VCaP (cell line): ENCODE results near the gene STAT5A.
A peak's percentile ranks its signal among the peaks of the same experiment; 100 is the strongest.

Experiments used
- H3K27ac ChIP-seq: fragments of 450-650 bp; 2 replicates; pipeline ENCODE4 v1.5.1; 2017
- CTCF ChIP-seq: fragments of 450-650 bp; conservative IDR thresholded peaks from 2 replicates; pipeline ENCODE4 v1.5.1; 2017; ENCODE audit warnings: mild to moderate bottlenecking, moderate library complexity

Gene STAT5A

GRCh38 chr17:42339221-42339620 is 50.9 kb downstream of the STAT5A start:
- no peak overlapping the region for H3K27ac ChIP-seq

GRCh38 chr17:42340691-42341127 is 52.4 kb downstream of the STAT5A start:
- H3K27ac ChIP-seq: no peak overlapping the region
- no peak for TF ChIP-seq CTCF

More at GRCh38 chr17:42339221-42339620, 50.9 kb downstream of the STAT5A start:
- TF ChIP-seq CTCF: no peak

DNA sequence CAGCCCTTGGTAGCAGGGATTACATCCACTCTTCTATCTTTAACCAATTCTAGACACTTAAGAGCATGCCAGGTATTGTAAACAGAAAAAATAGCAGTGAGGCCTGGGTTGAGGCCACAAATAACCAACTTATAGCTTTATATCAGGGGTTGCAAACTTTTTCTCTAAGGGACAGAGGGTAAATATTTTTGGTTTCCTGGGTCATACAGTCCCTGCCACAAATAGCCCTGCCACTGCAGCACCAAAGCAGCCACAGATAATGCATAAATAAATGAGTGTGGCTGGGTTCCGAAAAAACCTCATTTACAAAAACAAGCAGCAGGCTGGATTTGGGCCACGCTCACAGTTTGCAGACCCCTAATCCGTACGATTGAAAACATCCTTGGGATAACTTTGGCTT is 53.3 kb downstream of the STAT5A start:
- no peak overlapping the region for H3K27ac ChIP-seq
- no peak for TF ChIP-seq CTCF

- no peak overlapping the region for H3K27ac ChIP-seq
- no peak for TF ChIP-seq CTCF
Measured at GRCh38 chr17:42342242-42343008, 54.1 kb downstream of the STAT5A start.

DNA sequence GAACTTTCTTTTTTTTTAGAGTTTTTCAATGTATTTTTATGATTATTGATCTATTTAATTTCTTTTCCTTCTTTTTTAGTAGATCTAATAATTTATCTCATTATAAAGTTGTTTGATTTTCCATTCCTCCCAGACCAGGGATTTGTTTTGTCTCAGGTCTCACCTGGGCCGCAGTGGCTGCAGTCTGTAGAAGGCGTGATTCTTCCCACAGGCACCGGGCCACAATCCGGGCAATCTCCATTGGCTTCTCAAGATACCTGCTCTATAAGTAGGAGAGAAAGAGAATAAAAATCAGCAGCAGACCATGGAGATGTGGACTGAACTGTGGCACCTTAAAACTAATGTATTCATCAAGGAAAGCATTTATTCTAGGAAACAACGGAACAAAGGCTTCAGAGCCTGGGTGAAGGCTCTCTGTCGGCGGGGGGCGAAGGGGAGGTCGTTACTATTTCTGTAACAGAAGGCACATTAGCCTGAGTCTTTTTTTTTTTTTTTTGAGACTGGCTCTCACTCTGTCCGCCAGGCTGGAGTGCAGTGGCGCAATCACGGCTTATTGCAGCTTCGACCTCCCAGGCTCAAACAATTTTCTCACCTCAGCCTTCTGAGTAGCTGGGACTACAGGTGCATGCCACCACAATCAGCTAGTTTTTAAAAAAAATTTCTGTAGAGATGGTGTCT is 57.2 kb downstream of the STAT5A start:
- H3K27ac ChIP-seq: no peak overlapping the region
- no peak for TF ChIP-seq CTCF

DNA sequence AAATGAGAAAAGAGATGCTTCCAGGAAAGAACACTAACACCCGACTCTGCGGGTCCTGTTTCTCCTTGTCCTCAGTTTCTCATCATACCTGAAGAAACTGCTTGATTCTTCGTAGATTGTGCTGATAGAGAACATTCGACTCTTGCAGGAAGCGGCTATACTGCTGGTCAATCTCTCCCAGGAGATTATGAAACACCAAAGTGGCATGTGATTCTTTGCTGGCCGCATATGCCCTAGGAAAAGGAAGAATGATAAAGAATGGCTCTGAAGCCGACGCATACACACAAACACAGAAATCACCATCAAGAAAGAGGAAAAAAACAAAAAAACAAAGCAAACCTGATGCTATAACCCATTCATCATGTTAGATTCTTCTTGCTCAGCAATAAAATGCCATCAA is 58.2 kb downstream of the STAT5A start:
- no peak for TF ChIP-seq CTCF
- peak overlapping the region; percentile 55 for H3K27ac ChIP-seq

- peak overlapping the region; percentile 55 for H3K27ac ChIP-seq
- TF ChIP-seq CTCF: no peak
Measured at GRCh38 chr17:42347198-42347597, 58.9 kb downstream of the STAT5A start.
